ENCODE results near the gene DOCK8. TPM values are rescaled to one million over a fixed set of nuclear protein-coding genes. Genes with fewer than 3 reads are reported as not detected.

DOCK8 gene
- polyA plus RNA-seq, 3 donors = 2.4 to 12.4 (median 6.9) TPM

- no peak overlapping the region for H3K27ac ChIP-seq (ENCODE audit: low read depth, low read length)
- 80 to 90% (median 89%) methylated on average over 9 of the region's 9 CpGs for WGBS, 3 donors
These were observed 127.2 kb downstream of the DOCK8 start for GRCh38 chr9:341634-342421.

GRCh38 chr9:343773-344172 is 129.1 kb downstream of the DOCK8 start:
- H3K27ac ChIP-seq (ENCODE audit: low read depth, low read length) = no peak overlapping the region
- WGBS, 3 donors = 40 to 78% (median 66%) methylated on average over 4 of the region's 4 CpGs

- H3K27ac ChIP-seq (ENCODE audit: low read depth, low read length) = no peak overlapping the region
- WGBS, 3 donors = 53 to 86% (median 80%) methylated on average over 8 of the region's 8 CpGs
These were observed 131.5 kb downstream of the DOCK8 start for GRCh38 chr9:346111-346571.

- WGBS, 3 donors = 22 to 32% (median 32%) methylated on average over 9 of the region's 9 CpGs
- no peak overlapping the region for H3K27ac ChIP-seq (ENCODE audit: low read depth, low read length)
These were observed 133.1 kb downstream of the DOCK8 start for GRCh38 chr9:347667-348292.

GRCh38 chr9:350384-350783 is 135.7 kb downstream of the DOCK8 start:
- no peak overlapping the region for H3K27ac ChIP-seq (ENCODE audit: low read depth, low read length)
- WGBS, 3 donors = 30 to 59% (median 42%) methylated on average over 7 of the region's 7 CpGs

- no peak overlapping the region for H3K27ac ChIP-seq (ENCODE audit: low read depth, low read length)
- 64 to 80% (median 69%) methylated on average over 5 of the region's 5 CpGs for WGBS, 3 donors
These were observed 137.3 kb downstream of the DOCK8 start for GRCh38 chr9:351916-352315.

GRCh38 chr9:353077-353476 is 138.4 kb downstream of the DOCK8 start:
- no peak overlapping the region for H3K27ac ChIP-seq (ENCODE audit: low read depth, low read length)
- WGBS, 3 donors = 16 to 46% (median 29%) methylated on average over 1 of the region's 1 CpG

- H3K27ac ChIP-seq (ENCODE audit: low read depth, low read length) = no peak overlapping the region
- 70 to 79% (median 79%) methylated on average over 8 of the region's 8 CpGs for WGBS, 3 donors
These were observed 139.8 kb downstream of the DOCK8 start for GRCh38 chr9:354453-354852.

- H3K27ac ChIP-seq (ENCODE audit: low read depth, low read length) = no peak overlapping the region
- WGBS, 3 donors = 65 to 78% (median 66%) methylated on average over 4 of the region's 4 CpGs
These were observed 142.9 kb downstream of the DOCK8 start for GRCh38 chr9:357560-357959.

GRCh38 chr9:362561-363273 is 148.1 kb downstream of the DOCK8 start:
- no peak overlapping the region for H3K27ac ChIP-seq (ENCODE audit: low read depth, low read length)
- WGBS, 3 donors = 74 to 85% (median 84%) methylated on average over 7 of the region's 7 CpGs

GRCh38 chr9:363274-363612 is 148.6 kb downstream of the DOCK8 start:
- no peak overlapping the region for H3K27ac ChIP-seq (ENCODE audit: low read depth, low read length)
- 66 to 82% (median 80%) methylated on average over 5 of the region's 5 CpGs for WGBS, 3 donors

- 72 to 77% (median 77%) methylated on average over 2 of the region's 2 CpGs for WGBS, 3 donors
These were observed 150.8 kb downstream of the DOCK8 start for GRCh38 chr9:365436-365835.

GRCh38 chr9:366620-367019 is 152.0 kb downstream of the DOCK8 start:
- no peak overlapping the region for H3K27ac ChIP-seq (ENCODE audit: low read depth, low read length)
- 85 to 94% (median 91%) methylated on average over 3 of the region's 3 CpGs for WGBS, 3 donors

More at GRCh38 chr9:365436-365835, 150.8 kb downstream of the DOCK8 start:
- H3K27ac ChIP-seq (ENCODE audit: low read depth, low read length) = no peak overlapping the region

- no peak overlapping the region for H3K27ac ChIP-seq (ENCODE audit: low read depth, low read length)
- 47 to 65% (median 64%) methylated on average over 3 of the region's 3 CpGs for WGBS, 3 donors
These were observed 155.4 kb downstream of the DOCK8 start for GRCh38 chr9:370086-370485.

- whole genome bisulfite sequencing, 3 donors = 48 to 71% (median 54%) methylated on average over 3 of the region's 3 CpGs
- no peak overlapping the region for H3K27ac ChIP-seq (ENCODE audit: low read depth, low read length)
These were observed 156.7 kb downstream of the DOCK8 start for GRCh38 chr9:371349-371748.

GRCh38 chr9:372128-372527 is 157.5 kb downstream of the DOCK8 start:
- no peak overlapping the region for H3K27ac ChIP-seq (ENCODE audit: low read depth, low read length)
- WGBS, 3 donors = 76 to 81% (median 78%) methylated on average over 2 of the region's 2 CpGs

- H3K27ac ChIP-seq (ENCODE audit: low read depth, low read length) = no peak overlapping the region
- WGBS, 3 donors = 91 to 95% (median 93%) methylated on average over 3 of the region's 3 CpGs
These were observed 159.1 kb downstream of the DOCK8 start for GRCh38 chr9:373759-374206.

- 87 to 95% (median 95%) methylated on average over 2 of the region's 2 CpGs for WGBS, 3 donors
- no peak overlapping the region for H3K27ac ChIP-seq (ENCODE audit: low read depth, low read length)
These were observed 160.1 kb downstream of the DOCK8 start for GRCh38 chr9:374736-375135.

GRCh38 chr9:376115-376514 is 161.4 kb downstream of the DOCK8 start:
- no peak overlapping the region for H3K27ac ChIP-seq (ENCODE audit: low read depth, low read length)
- 69 to 94% (median 89%) methylated on average over 3 of the region's 3 CpGs for WGBS, 3 donors

All from adipose tissue (tissue), 3 donors.